Measurements from ENCODE around the gene ATP5F1D. TPM values are rescaled to one million over a fixed set of nuclear protein-coding genes. Genes with fewer than 3 reads are reported as not detected.
"Not testable (repeated sequence)": the region's sequence is repeated elsewhere in the genome, so short reads cannot be mapped to it uniquely, and the experiment has no call there.

ATP5F1D gene
- total RNA-seq, 1 donor from 2014 or later = 172 TPM

DNA sequence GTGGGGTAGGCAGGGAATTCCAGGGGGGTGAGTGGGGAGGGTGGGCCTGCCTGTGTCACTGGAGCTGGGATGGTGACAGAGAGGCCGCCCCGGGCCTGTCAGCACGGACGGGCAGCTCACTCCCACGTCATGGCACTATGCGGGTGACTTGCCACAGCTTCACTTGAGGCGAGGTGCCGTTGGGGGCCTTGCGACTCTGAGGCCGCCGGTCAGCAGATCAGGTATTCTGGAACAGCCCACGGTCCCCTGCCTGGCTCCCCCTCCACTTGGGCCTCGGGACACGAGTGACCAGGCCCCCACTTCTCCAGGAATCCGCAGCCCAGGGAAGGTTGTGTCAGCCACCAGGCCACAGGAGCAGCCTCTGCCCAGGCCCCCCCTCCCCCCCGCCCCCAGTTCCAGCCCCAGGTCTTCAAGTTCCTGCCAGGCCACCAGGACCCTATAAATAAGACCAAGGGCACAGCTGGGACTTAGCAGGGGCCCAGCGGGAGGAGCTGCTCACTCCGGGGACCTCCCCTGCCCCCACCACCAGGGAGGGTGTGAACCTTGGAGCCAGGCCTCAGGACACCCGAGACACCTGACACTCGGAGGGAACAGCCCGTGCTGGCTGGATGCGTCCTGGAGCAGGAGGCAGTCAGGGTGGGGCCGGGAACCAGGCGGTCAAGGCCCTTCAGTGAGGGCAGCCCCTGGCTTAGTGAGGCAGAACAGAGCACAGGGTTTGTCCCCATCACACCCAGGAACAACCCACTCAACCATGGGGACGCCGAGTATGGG, 4.1 kb downstream of the ATP5F1D start:
- DNase-seq = no peak
- ChIA-PET POLR2A (interaction anchor here (2.7 to 10.1 kb wide), 3 partner anchors 19 to 30 kb away, joined by 30 to 824 read pairs (median 33); partner anchors contain the start of genes CIRBP and FAM174C), CTCF (interaction anchor here (2.2 to 6.1 kb wide), 2 partner anchors 20 to 30 kb away, joined by 14 to 540 read pairs; partner anchors contain the start of genes CIRBP and FAM174C)
- TF ChIP-seq, protein P1, sequence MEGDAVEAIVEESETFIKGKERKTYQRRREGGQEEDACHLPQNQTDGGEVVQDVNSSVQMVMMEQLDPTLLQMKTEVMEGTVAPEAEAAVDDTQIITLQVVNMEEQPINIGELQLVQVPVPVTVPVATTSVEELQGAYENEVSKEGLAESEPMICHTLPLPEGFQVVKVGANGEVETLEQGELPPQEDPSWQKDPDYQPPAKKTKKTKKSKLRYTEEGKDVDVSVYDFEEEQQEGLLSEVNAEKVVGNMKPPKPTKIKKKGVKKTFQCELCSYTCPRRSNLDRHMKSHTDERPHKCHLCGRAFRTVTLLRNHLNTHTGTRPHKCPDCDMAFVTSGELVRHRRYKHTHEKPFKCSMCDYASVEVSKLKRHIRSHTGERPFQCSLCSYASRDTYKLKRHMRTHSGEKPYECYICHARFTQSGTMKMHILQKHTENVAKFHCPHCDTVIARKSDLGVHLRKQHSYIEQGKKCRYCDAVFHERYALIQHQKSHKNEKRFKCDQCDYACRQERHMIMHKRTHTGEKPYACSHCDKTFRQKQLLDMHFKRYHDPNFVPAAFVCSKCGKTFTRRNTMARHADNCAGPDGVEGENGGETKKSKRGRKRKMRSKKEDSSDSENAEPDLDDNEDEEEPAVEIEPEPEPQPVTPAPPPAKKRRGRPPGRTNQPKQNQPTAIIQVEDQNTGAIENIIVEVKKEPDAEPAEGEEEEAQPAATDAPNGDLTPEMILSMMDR (IDR thresholded peaks at IDR 0.05) = no peak
- no peaks in the 10 kb centered on the region for H3K27me3 Mint-ChIP-seq
- ATAC-seq (ENCODE audit: low read depth) = no peak
- H3K27ac Mint-ChIP-seq = no peak overlapping the region
- no peak overlapping the region for H3K4me3 Mint-ChIP-seq
- peaks cover 38% of the 10 kb centered on the region for H3K4me1 Mint-ChIP-seq
- intact Hi-C loops (cut with micrococcal nuclease) = loop anchor here (10.0 kb wide), 1 partner anchor 581 kb away; the partner anchor contains the start of gene RNF126
- H3K9me3 Mint-ChIP-seq = no peaks in the 10 kb centered on the region
- peaks cover 2% of the 10 kb centered on the region for H3K36me3 Mint-ChIP-seq (ENCODE audit: low read depth)

DNA sequence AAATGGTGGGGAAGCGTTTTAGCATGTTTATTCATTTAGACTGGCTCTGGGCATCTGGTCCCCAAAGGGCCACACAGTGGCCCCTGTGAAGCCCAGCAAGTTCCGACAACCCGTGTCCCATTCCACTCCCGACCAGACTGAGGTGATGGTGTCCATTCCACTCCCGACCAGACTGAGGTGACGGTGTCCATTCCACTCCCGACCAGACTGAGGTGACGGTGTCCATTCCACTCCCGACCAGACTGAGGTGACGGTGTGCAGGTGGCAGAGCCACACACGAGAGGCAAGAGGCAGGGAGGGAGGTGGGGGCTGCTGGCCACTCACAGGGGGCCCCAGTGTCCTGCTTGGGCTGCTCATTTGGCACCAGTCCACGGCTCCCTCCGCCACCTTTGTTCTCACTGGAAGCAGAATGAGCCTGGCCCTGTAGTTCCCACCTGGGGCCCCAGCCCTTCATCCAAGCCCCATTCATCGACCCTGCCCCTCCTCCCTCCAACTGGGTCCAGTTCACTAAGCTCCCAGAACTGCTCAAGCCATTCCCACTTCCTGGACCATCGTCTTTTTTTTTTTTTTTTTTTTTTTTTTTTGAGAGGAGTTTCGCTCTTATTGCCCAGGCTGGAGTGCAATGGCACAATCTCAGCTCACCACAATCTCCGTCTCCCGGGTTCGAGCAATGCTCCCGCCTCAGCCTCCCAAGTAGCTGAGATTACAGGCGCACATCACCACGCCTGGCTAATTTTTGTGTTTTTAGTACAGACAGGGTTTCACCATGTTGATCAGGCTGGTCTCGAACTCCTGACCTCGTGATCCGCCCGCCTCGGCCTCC, 4.9 kb downstream of the ATP5F1D start:
- intact Hi-C loops (cut with micrococcal nuclease) = loop anchor here (10.0 kb wide), 1 partner anchor 582 kb away; the partner anchor contains the start of gene RNF126
- ChIA-PET POLR2A (interaction anchor here (0.6 to 10.1 kb wide), 7 partner anchors 18 to 410 kb away, joined by 3 to 824 read pairs (median 6); partner anchors contain the start of genes CIRBP and FAM174C), CTCF (interaction anchor here (1.5 kb wide), 1 partner anchor 21 kb away, joined by 10 read pairs; no protein-coding TSS in a partner anchor)
- H3K4me3 Mint-ChIP-seq; H3K27me3 Mint-ChIP-seq; H3K36me3 Mint-ChIP-seq (ENCODE audit: low read depth); H3K27ac Mint-ChIP-seq; H3K9me3 Mint-ChIP-seq; DNase-seq; ATAC-seq (ENCODE audit: low read depth): not testable (repeated sequence)
- H3K4me1 Mint-ChIP-seq = peaks cover 33% of the 10 kb centered on the region

DNA sequence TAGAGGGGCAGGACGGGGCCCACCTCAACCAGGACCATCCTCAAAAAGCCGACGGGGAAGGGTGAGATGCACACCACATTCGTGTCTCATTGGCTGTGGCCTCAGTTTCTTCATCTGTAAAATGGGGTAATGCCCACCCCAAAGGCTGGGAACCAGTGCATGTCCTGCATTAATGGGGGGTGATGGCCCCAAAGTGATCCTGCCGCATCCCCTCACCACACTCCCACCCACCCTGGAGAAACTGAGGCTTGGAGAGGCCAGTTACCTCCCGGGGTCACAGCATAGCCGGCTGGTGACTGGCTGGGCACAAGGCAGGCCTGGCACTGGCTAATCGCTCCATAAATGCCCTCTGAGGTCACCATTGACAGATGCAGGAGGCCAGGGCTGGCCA, 6.2 kb downstream of the ATP5F1D start:
- Mint-ChIP-seq H3K27me3 (no peaks in the 10 kb centered on the region), H3K4me1 (peaks cover 32% of the 10 kb centered on the region), H3K4me3 (no peak overlapping the region), H3K9me3 (no peaks in the 10 kb centered on the region), H3K36me3 (ENCODE audit: low read depth) (peaks cover 8% of the 10 kb centered on the region), H3K27ac (no peak overlapping the region)
- TF ChIP-seq, protein P1 (IDR thresholded peaks at IDR 0.05) = no peak
- intact Hi-C loops (cut with micrococcal nuclease) = loop anchor here (1.0 to 10.0 kb wide), 4 partner anchors 19 to 583 kb away; partner anchors contain the start of genes DAZAP1 and RNF126
- DNase-seq (no peak), ATAC-seq (ENCODE audit: low read depth) (no peak)
- ChIA-PET CTCF (interaction anchor here (1.5 kb wide), 1 partner anchor 19 kb away, joined by 10 read pairs; no protein-coding TSS in a partner anchor), POLR2A (interaction anchor here (1.5 to 10.1 kb wide), 2 partner anchors 17 to 28 kb away, joined by 6 to 824 read pairs; partner anchors contain the start of genes CIRBP and FAM174C)

DNA sequence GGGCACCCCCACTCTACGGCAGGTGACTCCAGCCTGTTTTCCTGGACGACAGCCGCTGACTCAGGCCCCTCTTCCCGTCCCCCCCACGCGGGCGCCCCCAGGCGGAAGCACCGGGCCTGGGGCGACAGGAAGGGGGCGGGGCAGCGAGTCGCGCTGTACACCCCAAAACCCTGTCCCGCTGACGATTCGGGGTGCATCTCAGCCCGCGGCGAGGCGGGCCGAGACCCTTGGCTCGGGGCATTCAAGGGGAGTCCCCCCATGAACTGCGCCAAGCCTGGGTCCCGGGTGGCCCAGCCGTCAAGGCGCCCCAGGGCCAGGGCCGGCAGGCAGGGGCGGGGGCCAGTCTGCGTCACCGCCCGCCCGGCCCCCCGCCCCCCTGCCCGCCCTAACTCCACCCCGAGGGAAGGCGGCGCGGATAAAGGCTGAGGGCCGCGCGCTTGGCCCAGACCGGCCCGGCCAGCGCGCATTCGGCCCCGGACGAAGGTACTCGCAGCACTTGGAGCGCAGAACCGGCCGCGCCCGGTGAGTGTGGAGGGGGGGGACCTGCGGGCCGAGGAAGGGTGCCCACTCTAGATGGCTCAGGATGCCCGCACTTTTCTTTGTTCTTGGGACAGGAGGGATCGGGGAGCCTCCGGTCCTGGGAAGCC, 6.7 kb downstream of the ATP5F1D start, which contains the start of gene MIDN:
Gene MIDN (plus strand): TSS at position 445 of the 647 bp plus-strand sequence. CDS start 1,714 bp downstream, outside the sequence.
- Mint-ChIP-seq H3K27ac (peak within 1 kb of the TSS; percentile 88), H3K9me3 (no peaks in the 10 kb centered on the region), H3K27me3 (no peaks in the 10 kb centered on the region), H3K4me1 (peaks cover 28% of the 10 kb centered on the region), H3K4me3 (peak within 1 kb of the TSS; percentile 85), H3K36me3 (ENCODE audit: low read depth) (peaks cover 8% of the 10 kb centered on the region)
- ChIA-PET POLR2A (interaction anchor here (0.7 to 2.4 kb wide), 6 partner anchors 13 to 27 kb away, joined by 4 to 37 read pairs (median 4); partner anchors contain the start of genes CIRBP and FAM174C), CTCF (interaction anchor here (1.0 kb wide), 1 partner anchor 19 kb away, joined by 8 read pairs; no protein-coding TSS in a partner anchor)
- TF ChIP-seq, protein P1 (IDR thresholded peaks at IDR 0.05) = no peak
- ATAC-seq (ENCODE audit: low read depth) (peak; percentile 6), DNase-seq (peak; percentile 71)
- intact Hi-C loops (cut with micrococcal nuclease) = loop anchor here (1.0 to 10.0 kb wide), 4 partner anchors 18 to 583 kb away; partner anchors contain the start of genes DAZAP1 and RNF126
